Smooth muscle cell of the umbilical artery (primary cell): ENCODE measurements around the gene KLRC2. TPM values are rescaled to one million over a fixed set of nuclear protein-coding genes. Genes with fewer than 3 reads are reported as not detected.

Source experiments
- total RNA-seq: library from RNA; depleted of rRNA; stranded (reverse); fragments of >200 nt; gene quantifications from 2 replicates; pipeline ENCODE4 v1.2.3, GENCODE V29; 2014

KLRC2 gene
- not detected in 2 replicates for total RNA-seq

GRCh38 chr12:10435816-10436215 lies at the start of gene KLRC2:
Gene KLRC2 (minus strand): TSS chr12:10436010. CDS start chr12:10435986, 24 bp downstream.

DNA sequence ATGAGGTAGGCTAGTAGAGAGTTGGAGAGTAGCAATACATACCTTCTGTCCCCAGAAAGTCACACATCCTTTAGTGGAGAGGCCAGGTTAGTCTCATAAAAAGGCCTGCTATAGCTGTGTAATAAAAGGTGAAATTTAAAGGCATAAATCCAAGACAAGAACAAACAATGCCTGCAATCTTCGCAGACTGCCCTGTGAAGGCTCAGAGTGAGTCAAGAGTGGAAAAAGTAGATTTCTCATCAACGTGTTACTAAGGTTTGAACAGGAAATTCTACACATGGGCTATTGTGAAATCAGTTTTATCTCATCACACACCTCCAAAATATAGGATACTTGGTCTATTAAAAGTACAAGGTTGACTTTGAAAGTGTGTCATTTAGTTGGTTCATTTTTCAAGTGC lies 17.3 kb upstream of the KLRC2 start, which contains the start of gene KLRC1:
KLRC1 (minus strand) TSS at position 222 of the 400 bp plus-strand sequence. CDS start 2,221 bp downstream, outside the sequence.

DNA sequence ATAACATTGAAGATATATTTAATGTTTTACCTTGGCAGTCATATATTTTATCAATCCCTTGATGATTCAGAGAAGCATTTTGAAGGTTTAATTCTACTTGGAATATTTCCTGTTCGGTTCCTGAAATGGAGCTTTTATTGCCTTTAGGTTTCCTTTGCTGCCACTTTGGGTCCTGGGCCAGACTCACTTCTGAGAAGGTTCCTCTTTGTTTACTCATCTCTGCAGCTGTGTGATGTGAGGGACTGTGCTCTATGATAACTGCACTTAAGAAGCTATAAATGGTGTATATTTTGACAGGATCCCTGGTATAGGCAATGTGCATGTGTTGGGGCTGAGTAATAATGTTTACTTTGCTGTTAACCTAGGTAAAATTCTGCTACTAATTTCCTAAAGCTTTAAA lies 15.5 kb downstream of the KLRC2 start, which contains the start of gene KLRC3:
KLRC3 (minus strand) TSS at position 262 of the 400 bp plus-strand sequence; CDS start at position 217, 45 bp downstream.

DNA sequence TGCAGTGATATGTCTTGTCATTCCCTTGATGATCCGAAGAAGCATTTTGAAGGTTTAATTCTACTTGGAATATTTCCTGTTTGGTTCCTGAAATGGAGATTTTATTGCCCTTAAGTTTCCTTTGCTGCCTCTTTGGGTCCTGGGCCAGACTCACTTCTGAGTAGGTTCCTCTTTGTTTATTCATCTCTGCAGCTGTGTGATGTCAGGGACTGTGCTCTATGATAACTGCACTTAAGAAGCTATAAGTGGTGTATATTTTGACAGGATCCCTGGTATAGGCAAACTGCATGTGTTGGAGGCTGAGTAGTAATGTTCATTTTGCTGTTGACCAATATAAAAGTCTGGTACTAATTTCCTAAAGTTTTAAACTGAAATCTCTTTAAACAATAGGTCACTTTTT lies 26.4 kb downstream of the KLRC2 start, which contains the start of gene KLRC4:
KLRC4 (minus strand) TSS at position 366 of the 400 bp plus-strand sequence; CDS start at position 184, 182 bp downstream.

GRCh38 chr12:10389904-10390303 lies 45.9 kb downstream of the KLRC2 start, which contains the start of gene KLRK1:
Gene KLRK1 (minus strand): TSS chr12:10390041. CDS start chr12:10388810, 1,231 bp downstream.

Other genes starting within 250 kb of the KLRC2 start
- 49.0 and 79.3 TPM in 2 replicates for gene GABARAPL1, start 223.1 kb downstream of the KLRC2 start, total RNA-seq
- gene KLRD1, start 128.1 kb downstream of the KLRC2 start, total RNA-seq: 0.14 and 0.30 TPM in 2 replicates
- gene KLRK1, start 46.0 kb downstream of the KLRC2 start, total RNA-seq: not detected in 2 replicates
- not detected in 2 replicates for gene KLRC4, start 26.3 kb downstream of the KLRC2 start, total RNA-seq
- gene KLRC3, start 15.4 kb downstream of the KLRC2 start, total RNA-seq: not detected in 2 replicates
- gene KLRC1, start 17.4 kb upstream of the KLRC2 start, total RNA-seq: not detected in 2 replicates
- 0.59 and 0.69 TPM in 2 replicates for gene EIF2S3B, start 69.9 kb upstream of the KLRC2 start, total RNA-seq
- gene MAGOHB, start 177.6 kb upstream of the KLRC2 start, total RNA-seq: 21.4 and 22.7 TPM in 2 replicates
- 1.6 TPM in 1 of 2 replicates, not detected in the other for gene STYK1, start 238.0 kb upstream of the KLRC2 start, total RNA-seq